B cell (primary cell): Measurements from ENCODE around the gene CHTF18.

Source experiments
- CTCF ChIP-seq: fragments of 200-600 bp; IDR thresholded peaks from one replicate; pipeline ENCODE4 v1.8.0; 2022; ENCODE audit warnings: antibody characterized with exemption, mild to moderate bottlenecking
- EZH2 ChIP-seq: IDR thresholded peaks from 2 replicates; pipeline ENCODE4 v1.6.1; 2012; ENCODE audit warnings: borderline replicate concordance, low read depth, mild to moderate bottlenecking, moderate library complexity, low read length; ENCODE audit not compliant: insufficient read depth, poor library complexity, severe bottlenecking

GRCh38 chr16:749010-749409, 39.4 kb upstream of the CHTF18 start:
- TF ChIP-seq CTCF (no peak), EZH2 (no peak)
